ENCODE data around the gene MACROH2A2. TPM values are rescaled to one million over a fixed set of nuclear protein-coding genes. Genes with fewer than 3 reads are reported as not detected.

MACROH2A2 gene
- total and polyA plus RNA-seq, 2 of the 13 experiments (the other 11 are each of a cell fraction or from before 2014, with no cell fraction given): 9.8 to 43.1 TPM

- TF ChIP-seq, protein P1, sequence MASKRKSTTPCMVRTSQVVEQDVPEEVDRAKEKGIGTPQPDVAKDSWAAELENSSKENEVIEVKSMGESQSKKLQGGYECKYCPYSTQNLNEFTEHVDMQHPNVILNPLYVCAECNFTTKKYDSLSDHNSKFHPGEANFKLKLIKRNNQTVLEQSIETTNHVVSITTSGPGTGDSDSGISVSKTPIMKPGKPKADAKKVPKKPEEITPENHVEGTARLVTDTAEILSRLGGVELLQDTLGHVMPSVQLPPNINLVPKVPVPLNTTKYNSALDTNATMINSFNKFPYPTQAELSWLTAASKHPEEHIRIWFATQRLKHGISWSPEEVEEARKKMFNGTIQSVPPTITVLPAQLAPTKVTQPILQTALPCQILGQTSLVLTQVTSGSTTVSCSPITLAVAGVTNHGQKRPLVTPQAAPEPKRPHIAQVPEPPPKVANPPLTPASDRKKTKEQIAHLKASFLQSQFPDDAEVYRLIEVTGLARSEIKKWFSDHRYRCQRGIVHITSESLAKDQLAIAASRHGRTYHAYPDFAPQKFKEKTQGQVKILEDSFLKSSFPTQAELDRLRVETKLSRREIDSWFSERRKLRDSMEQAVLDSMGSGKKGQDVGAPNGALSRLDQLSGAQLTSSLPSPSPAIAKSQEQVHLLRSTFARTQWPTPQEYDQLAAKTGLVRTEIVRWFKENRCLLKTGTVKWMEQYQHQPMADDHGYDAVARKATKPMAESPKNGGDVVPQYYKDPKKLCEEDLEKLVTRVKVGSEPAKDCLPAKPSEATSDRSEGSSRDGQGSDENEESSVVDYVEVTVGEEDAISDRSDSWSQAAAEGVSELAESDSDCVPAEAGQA (IDR thresholded peaks at IDR 0.05; ENCODE audit: low read depth): no peak
- TF ChIP-seq, protein P1 (CRISPR knock-in tag; IDR thresholded peaks at IDR 0.05; ENCODE audit: borderline replicate concordance): no peak
- TF ChIP-seq KDM3A (CRISPR knock-in tag; IDR thresholded peaks at IDR 0.05; ENCODE audit: low read depth) (no peak), ZNF10 (CRISPR knock-in tag; IDR thresholded peaks at IDR 0.05; ENCODE audit: borderline replicate concordance, low read depth) (no peak)
- TF ChIP-seq, protein P2, sequence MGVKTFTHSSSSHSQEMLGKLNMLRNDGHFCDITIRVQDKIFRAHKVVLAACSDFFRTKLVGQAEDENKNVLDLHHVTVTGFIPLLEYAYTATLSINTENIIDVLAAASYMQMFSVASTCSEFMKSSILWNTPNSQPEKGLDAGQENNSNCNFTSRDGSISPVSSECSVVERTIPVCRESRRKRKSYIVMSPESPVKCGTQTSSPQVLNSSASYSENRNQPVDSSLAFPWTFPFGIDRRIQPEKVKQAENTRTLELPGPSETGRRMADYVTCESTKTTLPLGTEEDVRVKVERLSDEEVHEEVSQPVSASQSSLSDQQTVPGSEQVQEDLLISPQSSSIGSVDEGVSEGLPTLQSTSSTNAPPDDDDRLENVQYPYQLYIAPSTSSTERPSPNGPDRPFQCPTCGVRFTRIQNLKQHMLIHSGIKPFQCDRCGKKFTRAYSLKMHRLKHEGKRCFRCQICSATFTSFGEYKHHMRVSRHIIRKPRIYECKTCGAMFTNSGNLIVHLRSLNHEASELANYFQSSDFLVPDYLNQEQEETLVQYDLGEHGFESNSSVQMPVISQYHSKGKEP (CRISPR knock-in tag; IDR thresholded peaks at IDR 0.05): no peak
Measured at GRCh38 chr10:70137135-70137534, 84.5 kb downstream of the MACROH2A2 start (continued).
